HUES64 (cell line): Measurements from ENCODE around the gene GZF1.

ENCODE experiments used
- H3K27ac ChIP-seq: 2 replicates; pipeline ENCODE4 v1.7.0; 2013; ENCODE audit warnings: low read depth, low read length, inconsistent platforms
- H3K27me3 ChIP-seq: 2 replicates; pipeline ENCODE4 v1.6.1; 2013; ENCODE audit warnings: mild to moderate bottlenecking, low read length; ENCODE audit not compliant: insufficient read depth
- H3K36me3 ChIP-seq: 2 replicates; pipeline ENCODE4 v1.6.1; 2013; ENCODE audit warnings: mild to moderate bottlenecking, low read length; ENCODE audit not compliant: insufficient read depth
- H3K4me1 ChIP-seq: 2 replicates; pipeline ENCODE4 v1.6.1; 2013; ENCODE audit warnings: mild to moderate bottlenecking, low read length, moderate library complexity; ENCODE audit not compliant: insufficient read depth
- H3K4me3 ChIP-seq: 2 replicates; pipeline ENCODE4 v1.5.1; 2013; ENCODE audit warnings: mild to moderate bottlenecking, low read length, moderate library complexity
- H3K9ac ChIP-seq: 2 replicates; pipeline ENCODE4 v1.6.1; 2013; ENCODE audit warnings: mild to moderate bottlenecking, low read depth, low read length
- H3K9me3 ChIP-seq: 2 replicates; pipeline ENCODE4 v1.6.1; 2013; ENCODE audit warnings: low read depth, low read length; ENCODE audit not compliant: insufficient read depth
- WGBS: fragments of 150-250, 120-280 bp; methylation state at CpG from one replicate; pipeline ENCODE4 v1.1.7; 2013; ENCODE audit warnings: missing lambda C conversion rate; 5-methylcytosine and 5-hydroxymethylcytosine counted together

Gene GZF1

DNA sequence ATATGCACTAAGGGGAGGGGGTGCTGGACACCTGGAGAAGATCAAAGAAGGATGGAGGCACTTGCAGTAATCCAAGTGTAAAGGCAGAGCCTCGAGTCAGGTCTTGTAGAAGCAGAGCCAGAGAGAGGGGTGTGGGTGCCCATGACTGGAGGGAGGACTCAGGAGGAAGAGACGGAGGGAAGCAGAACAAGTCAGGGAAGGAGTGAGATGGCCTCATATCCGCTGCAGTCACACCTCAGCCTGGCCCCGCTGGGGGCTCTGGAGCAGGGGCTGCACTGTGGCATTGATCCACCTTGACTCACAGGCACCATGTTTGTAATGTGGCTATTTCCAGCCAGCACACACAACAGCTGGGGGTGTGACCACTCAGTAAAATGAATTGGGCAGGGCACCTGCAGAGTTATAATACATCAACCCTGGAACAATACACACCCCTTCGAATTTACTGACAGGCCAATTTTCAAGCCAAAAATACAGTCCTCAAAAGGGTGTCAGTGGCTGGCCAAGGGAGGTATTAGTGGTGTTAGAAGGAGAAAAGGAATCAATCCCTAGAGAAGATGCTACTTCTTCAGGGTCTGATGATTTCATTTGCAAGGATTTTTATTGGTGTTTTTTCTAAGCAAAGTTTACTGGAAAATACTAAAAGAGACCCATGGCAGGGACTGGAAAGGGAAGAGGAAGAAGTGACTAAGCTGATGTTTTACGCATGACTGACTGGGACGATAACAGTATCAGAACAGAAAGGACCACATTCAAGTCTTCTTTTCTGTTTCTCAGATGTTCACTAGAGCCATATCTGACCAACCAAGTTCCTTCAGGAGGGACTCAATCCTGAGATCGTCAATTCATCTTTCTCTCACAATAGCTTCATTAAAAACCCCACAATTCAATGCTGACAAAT, 30.3 kb upstream of the GZF1 start:
- Histone ChIP-seq H3K9me3 (no peaks in the 10 kb centered on the region), H3K36me3 (no peaks in the 10 kb centered on the region), H3K27me3 (no peaks in the 10 kb centered on the region), H3K4me1 (no peaks in the 10 kb centered on the region), H3K9ac (no peak overlapping the region), H3K27ac (no peak overlapping the region), H3K4me3 (no peak overlapping the region)
- WGBS: 90% methylated on average over 8 of the region's 8 CpGs

DNA sequence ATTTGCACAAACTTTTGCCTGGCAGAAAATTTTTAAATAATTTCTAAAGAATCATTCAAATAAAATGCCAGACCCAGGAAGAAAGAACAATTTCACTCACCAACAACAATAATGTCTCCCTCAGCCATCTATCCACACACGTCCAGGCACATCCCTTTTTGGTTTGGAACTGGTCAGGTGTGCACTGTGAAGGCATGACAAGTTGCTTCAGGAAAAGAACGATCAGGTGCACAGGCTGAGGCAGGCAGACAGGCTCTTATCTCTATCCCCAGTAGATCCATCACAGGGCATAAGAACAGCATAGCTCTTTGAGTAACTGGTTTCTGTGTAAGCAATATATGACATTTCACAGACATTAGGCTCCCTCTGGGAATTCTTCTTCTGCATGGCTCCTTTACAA, 29.5 kb upstream of the GZF1 start:
- H3K27ac ChIP-seq: no peak overlapping the region
- H3K9me3 ChIP-seq: no peaks in the 10 kb centered on the region
- 78% methylated on average over 2 of the region's 2 CpGs for WGBS
- no peak overlapping the region for H3K4me3 ChIP-seq
- no peak overlapping the region for H3K9ac ChIP-seq
- peaks cover 5% of the 10 kb centered on the region; the same call in 1 of the 2 replicates for H3K4me1 ChIP-seq
- no peaks in the 10 kb centered on the region for H3K36me3 ChIP-seq
- no peaks in the 10 kb centered on the region for H3K27me3 ChIP-seq

DNA sequence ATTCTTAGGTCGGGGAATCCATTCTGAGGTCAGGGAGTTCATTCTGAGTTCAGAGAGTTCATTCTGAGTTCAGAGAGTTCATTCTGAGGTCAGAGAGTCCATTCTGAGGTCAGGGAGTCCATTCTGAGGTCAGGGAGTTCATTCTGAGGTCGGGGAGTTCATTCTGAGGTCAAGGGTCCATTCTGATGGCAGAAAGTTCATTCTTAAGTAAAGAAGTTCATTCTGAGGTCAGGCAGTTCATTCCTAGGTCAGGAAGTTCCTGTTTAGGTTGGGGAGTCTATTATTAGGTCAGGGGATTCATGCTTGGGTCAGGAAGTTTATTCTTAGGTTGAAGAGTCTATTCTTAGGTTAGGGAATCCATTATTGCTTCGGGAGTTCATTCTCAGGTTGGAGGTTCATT, 27.9 kb upstream of the GZF1 start:
- 79% methylated on average over 3 of the region's 3 CpGs for WGBS
- no peaks in the 10 kb centered on the region for H3K27me3 ChIP-seq
- no peak overlapping the region for H3K9ac ChIP-seq
- no peak overlapping the region for H3K27ac ChIP-seq
- peaks cover 8% of the 10 kb centered on the region; the same call in 1 of the 2 replicates for H3K4me1 ChIP-seq
- no peak overlapping the region for H3K4me3 ChIP-seq
- no peaks in the 10 kb centered on the region for H3K36me3 ChIP-seq
- H3K9me3 ChIP-seq: no peaks in the 10 kb centered on the region

DNA sequence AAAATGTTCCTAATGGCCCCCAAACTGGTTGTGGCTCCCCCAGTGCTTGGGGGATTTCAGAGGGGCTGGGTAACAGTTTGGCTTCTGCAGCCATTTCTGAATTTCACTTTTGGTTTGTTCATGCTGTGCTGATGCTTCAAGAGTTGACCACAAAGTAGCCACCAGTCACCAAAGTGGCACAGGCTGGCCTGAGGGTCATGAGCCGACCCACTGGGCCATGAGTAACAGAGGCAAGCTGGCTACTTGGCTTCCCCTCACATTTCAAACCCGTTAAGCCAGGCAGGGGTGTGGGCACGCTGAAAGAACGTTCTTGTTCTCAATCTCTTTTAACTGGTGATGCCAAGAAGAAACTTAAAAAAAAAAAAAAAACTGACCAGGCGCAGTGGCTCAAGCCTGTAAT, 26.5 kb upstream of the GZF1 start:
- Histone ChIP-seq H3K4me1 (peaks cover 8% of the 10 kb centered on the region; the same call in 1 of the 2 replicates), H3K27ac (no peak overlapping the region), H3K9ac (no peak overlapping the region), H3K27me3 (no peaks in the 10 kb centered on the region), H3K9me3 (no peaks in the 10 kb centered on the region), H3K4me3 (no peak overlapping the region), H3K36me3 (no peaks in the 10 kb centered on the region)
- WGBS: 97% methylated on average over 5 of the region's 5 CpGs

DNA sequence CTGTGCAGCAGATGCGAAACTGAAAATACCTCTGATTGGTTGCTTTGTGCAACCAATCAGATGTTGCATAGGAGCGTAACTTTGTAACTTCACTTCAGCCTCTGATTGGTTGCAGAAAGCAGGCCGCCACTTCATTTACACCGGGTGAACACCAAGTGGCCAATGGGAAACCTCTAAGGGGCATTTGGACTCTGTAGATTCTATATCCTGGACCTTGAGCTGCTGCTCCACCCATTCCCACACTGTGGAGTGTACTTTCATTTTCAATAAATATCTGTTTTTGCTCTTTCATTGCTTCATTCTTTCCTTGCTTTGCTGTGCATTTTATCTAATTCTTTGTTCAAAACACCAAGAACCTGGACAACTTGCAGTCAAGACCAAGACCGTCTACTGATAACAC, 25.5 kb upstream of the GZF1 start:
- peaks cover 8% of the 10 kb centered on the region; the same call in 1 of the 2 replicates for H3K4me1 ChIP-seq
- no peaks in the 10 kb centered on the region for H3K36me3 ChIP-seq
- 93% methylated on average over 5 of the region's 5 CpGs for WGBS
- no peak overlapping the region for H3K4me3 ChIP-seq
- H3K27me3 ChIP-seq: no peaks in the 10 kb centered on the region
- H3K9ac ChIP-seq: no peak overlapping the region
- H3K27ac ChIP-seq: no peak overlapping the region
- no peaks in the 10 kb centered on the region for H3K9me3 ChIP-seq

DNA sequence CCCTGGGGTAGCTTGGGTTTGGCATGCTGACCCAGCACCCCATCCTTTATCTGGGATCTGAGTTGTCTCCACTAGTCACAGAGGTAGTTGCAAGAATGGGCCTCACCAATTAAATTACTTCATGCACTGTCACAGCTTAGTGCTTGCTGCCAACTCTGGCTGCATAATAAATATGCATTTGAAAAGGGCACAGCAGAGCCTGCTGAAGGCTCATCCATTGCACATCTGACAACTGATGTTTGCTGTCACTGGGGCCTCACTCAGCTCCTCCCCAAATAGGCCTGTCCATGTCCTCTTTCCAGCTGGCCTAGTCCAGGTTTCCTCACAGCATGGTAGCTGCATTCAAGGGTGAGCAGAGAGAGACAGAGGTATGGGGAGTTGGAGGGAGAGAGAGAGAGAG, 24.7 kb upstream of the GZF1 start:
- no peak overlapping the region for H3K4me3 ChIP-seq
- no peaks in the 10 kb centered on the region for H3K27me3 ChIP-seq
- H3K27ac ChIP-seq: no peak overlapping the region
- H3K4me1 ChIP-seq: peaks cover 8% of the 10 kb centered on the region; the same call in 1 of the 2 replicates
- no peaks in the 10 kb centered on the region for H3K36me3 ChIP-seq
- H3K9me3 ChIP-seq: no peaks in the 10 kb centered on the region
- H3K9ac ChIP-seq: no peak overlapping the region

DNA sequence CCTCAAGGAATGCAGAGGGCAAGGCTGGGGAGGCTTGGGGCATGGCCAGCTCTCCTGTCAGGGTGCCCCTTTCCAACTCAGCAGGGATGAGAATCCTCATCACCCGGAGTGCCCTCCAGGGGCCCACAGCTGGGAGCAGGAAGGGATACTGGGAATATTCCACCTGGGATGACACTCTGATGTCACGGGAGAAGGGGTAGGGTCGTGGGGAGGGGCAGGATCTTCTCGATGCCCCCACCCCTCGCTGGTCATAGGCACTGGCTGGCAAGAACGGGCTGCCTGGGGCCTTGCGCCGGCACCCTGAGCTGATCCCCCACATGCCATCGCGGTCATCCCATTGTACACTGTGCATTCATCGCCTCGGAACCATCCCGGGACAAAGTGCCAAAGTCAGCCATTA, 22.0 kb upstream of the GZF1 start:
- H3K27ac ChIP-seq: no peak overlapping the region
- no peaks in the 10 kb centered on the region for H3K27me3 ChIP-seq
- H3K9me3 ChIP-seq: no peaks in the 10 kb centered on the region
- no peaks in the 10 kb centered on the region for H3K36me3 ChIP-seq
- H3K4me3 ChIP-seq: no peak overlapping the region
- WGBS: 88% methylated on average over 13 of the region's 13 CpGs
- no peak overlapping the region for H3K9ac ChIP-seq
- peaks cover 8% of the 10 kb centered on the region; the same call in 1 of the 2 replicates for H3K4me1 ChIP-seq

DNA sequence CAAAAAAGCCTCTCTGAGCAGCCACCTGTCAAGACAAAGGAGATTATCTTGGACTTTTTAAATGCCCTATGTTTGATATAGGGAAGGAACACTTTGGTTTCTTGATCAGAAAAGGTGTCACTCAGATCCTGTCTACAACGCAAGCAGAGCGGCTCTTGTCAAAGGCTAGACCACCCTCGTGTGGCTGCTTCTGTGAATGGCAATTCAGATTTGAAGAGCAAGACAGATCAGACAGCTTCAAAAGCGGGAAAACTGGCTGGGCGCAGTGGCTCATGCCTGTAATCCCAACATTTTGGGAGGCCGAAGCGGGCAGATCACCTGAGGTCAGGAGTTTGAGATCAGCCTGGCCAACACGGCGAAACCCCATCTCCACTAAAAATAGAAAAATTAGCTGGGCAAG, 21.5 kb upstream of the GZF1 start:
- Histone ChIP-seq H3K4me3 (no peak overlapping the region), H3K9ac (no peak overlapping the region), H3K9me3 (no peaks in the 10 kb centered on the region), H3K36me3 (no peaks in the 10 kb centered on the region), H3K27ac (no peak overlapping the region), H3K27me3 (no peaks in the 10 kb centered on the region), H3K4me1 (peaks cover 8% of the 10 kb centered on the region; the same call in 1 of the 2 replicates)
- WGBS: 54% methylated on average over 9 of the region's 9 CpGs

DNA sequence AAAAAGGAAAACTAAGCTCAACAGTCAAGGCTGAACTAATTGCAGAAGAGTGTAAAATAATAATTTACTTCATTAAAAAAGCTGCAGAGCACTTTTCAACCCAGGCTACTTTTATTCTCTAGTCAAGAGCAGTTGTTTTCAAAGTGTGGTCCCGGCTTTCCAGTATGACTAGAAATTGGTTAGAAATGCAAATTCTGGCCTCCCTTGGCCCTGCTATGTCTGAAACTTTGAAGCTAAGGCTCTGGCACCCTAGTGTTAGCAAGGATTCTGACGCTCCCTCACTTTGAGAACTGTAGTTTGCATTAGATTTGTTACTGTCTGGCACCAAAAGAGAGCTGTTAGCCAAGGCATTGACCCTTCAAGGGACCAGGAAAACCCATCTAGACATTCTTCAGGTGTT, 20.9 kb upstream of the GZF1 start:
- H3K36me3 ChIP-seq: no peaks in the 10 kb centered on the region
- peaks cover 8% of the 10 kb centered on the region; the same call in 1 of the 2 replicates for H3K4me1 ChIP-seq
- H3K27ac ChIP-seq: no peak overlapping the region
- WGBS: 61% methylated on average over 2 of the region's 2 CpGs
- no peak overlapping the region for H3K4me3 ChIP-seq
- no peak overlapping the region for H3K9ac ChIP-seq
- no peaks in the 10 kb centered on the region for H3K9me3 ChIP-seq
- no peaks in the 10 kb centered on the region for H3K27me3 ChIP-seq

DNA sequence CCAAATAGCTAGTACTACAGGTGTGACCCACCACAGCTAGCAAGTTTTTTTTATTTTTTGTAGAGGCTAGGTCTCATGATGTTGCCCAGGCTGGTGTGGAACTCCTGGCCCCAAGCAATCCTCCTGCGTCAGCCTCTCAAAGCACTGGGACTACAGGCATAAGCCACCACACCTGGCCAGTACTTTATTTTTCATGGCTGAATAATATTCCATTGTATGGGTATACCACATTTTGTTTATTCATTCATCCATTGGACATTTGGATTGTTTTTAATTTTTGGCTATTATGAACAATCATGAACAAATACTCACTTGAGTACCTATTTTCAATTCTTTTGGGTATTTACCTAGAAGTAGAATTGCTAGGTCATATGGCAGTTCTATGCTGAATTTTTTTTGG, 18.4 kb upstream of the GZF1 start:
- no peak overlapping the region for H3K27ac ChIP-seq
- H3K9ac ChIP-seq: no peak overlapping the region
- 100% methylated on average over 1 of the region's 1 CpG for WGBS
- no peaks in the 10 kb centered on the region for H3K9me3 ChIP-seq
- H3K27me3 ChIP-seq: no peaks in the 10 kb centered on the region
- no peaks in the 10 kb centered on the region for H3K36me3 ChIP-seq
- no peak overlapping the region for H3K4me3 ChIP-seq
- peaks cover 4% of the 10 kb centered on the region for H3K4me1 ChIP-seq

DNA sequence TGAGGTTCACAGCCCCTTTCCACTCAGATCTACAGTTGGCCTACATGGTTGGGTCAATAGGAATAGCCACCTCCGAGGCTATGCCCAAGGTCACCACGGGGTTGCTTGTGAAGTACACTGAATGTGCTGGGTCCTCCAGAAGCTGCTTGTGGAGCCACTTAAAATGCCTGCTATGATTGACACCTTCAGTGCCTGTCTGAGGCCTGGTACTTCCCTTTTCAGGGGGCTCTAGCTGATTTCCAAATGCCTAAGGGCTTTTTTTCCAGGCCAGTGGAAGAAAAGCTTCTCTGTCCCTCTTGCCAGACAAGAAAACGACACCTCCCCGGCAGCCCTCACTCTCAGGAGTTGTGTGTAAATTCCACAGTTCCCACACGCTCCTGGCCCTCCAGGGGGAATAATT, 17.6 kb upstream of the GZF1 start:
- Histone ChIP-seq H3K27me3 (no peaks in the 10 kb centered on the region), H3K9ac (no peak overlapping the region), H3K4me1 (peaks cover 12% of the 10 kb centered on the region), H3K9me3 (no peaks in the 10 kb centered on the region), H3K27ac (no peak overlapping the region), H3K36me3 (no peaks in the 10 kb centered on the region), H3K4me3 (no peak overlapping the region)
- 88% methylated on average over 5 of the region's 5 CpGs for WGBS
